ENCODE measurements around the gene YY1.

Gene YY1

GRCh38 chr14:100320157-100320856 is 81.4 kb downstream of the YY1 start:
- 95% methylated on average over 12 of the region's 12 CpGs for WGBS
- Histone ChIP-seq H3K4me1 (ENCODE audit: insufficient read depth, low read length) (peaks cover 4% of the 10 kb centered on the region; the same call in 1 of the 2 replicates), H3K4me3 (ENCODE audit: low read length) (no peak overlapping the region), H3K9ac (ENCODE audit: low read depth, low read length) (no peak overlapping the region), H3K36me3 (ENCODE audit: insufficient read depth, low read length) (no peaks in the 10 kb centered on the region), H3K27me3 (ENCODE audit: insufficient read depth, low read length) (no peaks in the 10 kb centered on the region), H3K27ac (ENCODE audit: low read depth, low read length) (no peak overlapping the region), H3K9me3 (ENCODE audit: insufficient read depth, low read depth, low read length) (no peaks in the 10 kb centered on the region)

- H3K36me3 ChIP-seq (ENCODE audit: insufficient read depth, low read length), result no peaks in the 10 kb centered on the region
- no peaks in the 10 kb centered on the region for H3K9me3 ChIP-seq (ENCODE audit: insufficient read depth, low read depth, low read length)
- no peak overlapping the region for H3K27ac ChIP-seq (ENCODE audit: low read depth, low read length)
- WGBS, result 90% methylated on average over 9 of the region's 9 CpGs
- H3K4me3 ChIP-seq (ENCODE audit: low read length), result no peak overlapping the region
- H3K9ac ChIP-seq (ENCODE audit: low read depth, low read length), result no peak overlapping the region
- H3K27me3 ChIP-seq (ENCODE audit: insufficient read depth, low read length), result no peaks in the 10 kb centered on the region
- peaks cover 4% of the 10 kb centered on the region; the same call in 1 of the 2 replicates for H3K4me1 ChIP-seq (ENCODE audit: insufficient read depth, low read length)
Observed at GRCh38 chr14:100321473-100322137, 82.7 kb downstream of the YY1 start.

DNA sequence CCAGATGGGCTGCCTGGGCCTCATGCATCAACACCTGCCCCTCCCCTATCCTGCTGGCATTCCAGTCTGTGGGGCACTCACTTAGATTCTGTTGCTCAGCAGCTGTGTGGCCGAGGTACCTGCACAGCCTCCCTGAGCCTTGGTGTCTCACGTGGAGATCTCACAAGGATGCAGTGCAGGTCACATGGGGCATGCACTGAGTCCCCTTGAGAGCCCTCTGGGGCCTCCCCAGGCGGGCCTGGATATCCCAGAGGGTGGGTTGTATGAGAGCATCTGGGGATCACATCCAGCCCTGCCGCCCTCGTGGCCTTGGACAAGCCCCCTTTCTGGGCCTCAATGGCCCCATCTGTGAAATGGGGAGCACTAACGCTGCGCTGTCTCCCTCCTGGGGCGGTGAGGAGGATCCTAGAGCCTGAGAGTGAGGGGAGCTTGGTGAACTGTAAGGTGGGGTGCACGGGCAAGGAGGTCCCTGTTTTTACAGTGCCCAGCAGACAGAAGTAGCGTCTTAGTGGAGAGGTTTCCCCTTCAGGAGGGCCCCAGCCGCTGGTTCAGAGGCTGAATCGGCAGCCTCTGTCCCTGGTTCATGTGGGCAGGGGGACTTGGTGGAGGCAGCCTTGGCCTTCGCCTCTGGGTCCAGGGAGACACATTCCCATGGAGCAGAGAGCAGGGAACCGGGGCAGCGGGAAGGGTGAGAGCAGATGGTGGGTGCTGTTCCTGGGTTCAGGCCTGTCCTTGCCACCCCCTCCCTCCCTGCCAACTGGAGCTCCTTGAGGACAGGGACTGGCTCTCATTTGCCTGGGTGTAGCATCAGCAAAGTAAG is 83.4 kb downstream of the YY1 start:
- H3K4me1 ChIP-seq (ENCODE audit: insufficient read depth, low read length), result peaks cover 4% of the 10 kb centered on the region; the same call in 1 of the 2 replicates
- H3K27ac ChIP-seq (ENCODE audit: low read depth, low read length), result no peak overlapping the region
- no peaks in the 10 kb centered on the region for H3K27me3 ChIP-seq (ENCODE audit: insufficient read depth, low read length)
- H3K9me3 ChIP-seq (ENCODE audit: insufficient read depth, low read depth, low read length), result no peaks in the 10 kb centered on the region
- 92% methylated on average over 15 of the region's 15 CpGs for WGBS
- no peak overlapping the region for H3K9ac ChIP-seq (ENCODE audit: low read depth, low read length)
- no peak overlapping the region for H3K4me3 ChIP-seq (ENCODE audit: low read length)
- H3K36me3 ChIP-seq (ENCODE audit: insufficient read depth, low read length), result no peaks in the 10 kb centered on the region

DNA sequence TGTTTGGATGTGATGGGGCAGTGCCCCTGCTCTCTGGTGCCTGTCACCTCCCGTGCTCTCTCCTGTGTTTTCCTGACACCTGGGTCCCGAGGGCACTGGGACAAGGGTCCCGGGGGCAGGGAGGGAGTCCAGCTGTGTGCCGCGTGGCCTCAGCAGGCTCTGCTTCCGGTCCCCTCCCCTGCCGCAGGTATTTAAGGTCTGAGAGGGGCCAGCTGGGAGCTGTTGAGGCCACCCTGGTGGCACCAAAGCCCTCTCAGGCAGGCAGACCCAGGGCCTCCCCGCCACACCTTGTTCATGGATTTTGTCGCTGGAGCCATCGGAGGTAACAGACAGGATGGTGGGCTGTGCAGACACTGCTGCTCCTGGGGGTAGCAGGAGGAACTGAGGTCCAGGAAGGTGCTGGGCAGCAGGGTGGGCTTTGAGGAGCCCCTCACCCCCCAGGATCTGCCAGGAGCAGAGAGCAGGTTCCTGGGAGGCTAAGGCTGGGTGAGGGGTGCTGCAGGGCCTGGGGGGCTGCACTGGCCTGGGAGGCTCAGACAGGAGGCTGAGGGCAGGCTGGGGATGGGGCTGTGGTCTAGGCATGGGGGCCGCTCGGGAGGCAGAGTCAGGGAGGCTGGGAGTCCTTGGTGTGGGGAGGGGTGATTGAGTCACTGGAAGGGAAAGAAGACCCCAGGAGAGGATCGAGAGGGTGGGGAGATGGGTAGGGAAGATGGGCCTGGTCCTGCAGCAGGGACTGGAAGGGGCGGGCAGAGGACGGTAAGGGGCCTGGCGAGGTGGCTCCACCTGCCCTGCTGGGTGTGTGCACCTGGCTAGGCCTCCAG is 84.4 kb downstream of the YY1 start, which contains the start of gene SLC25A47:
SLC25A47 (plus strand) TSS at position 219 of the 821 bp plus-strand sequence; CDS start at position 295, 76 bp downstream.
- Histone ChIP-seq H3K36me3 (ENCODE audit: insufficient read depth, low read length) (no peaks in the 10 kb centered on the region), H3K4me1 (ENCODE audit: insufficient read depth, low read length) (no peaks in the 10 kb centered on the region), H3K27me3 (ENCODE audit: insufficient read depth, low read length) (no peaks in the 10 kb centered on the region), H3K27ac (ENCODE audit: low read depth, low read length) (no peak within 1 kb of the TSS), H3K9me3 (ENCODE audit: insufficient read depth, low read depth, low read length) (no peaks in the 10 kb centered on the region), H3K9ac (ENCODE audit: low read depth, low read length) (no peak within 1 kb of the TSS), H3K4me3 (ENCODE audit: low read length) (no peak within 1 kb of the TSS)
- 92% methylated on average over 16 of the region's 16 CpGs for WGBS

DNA sequence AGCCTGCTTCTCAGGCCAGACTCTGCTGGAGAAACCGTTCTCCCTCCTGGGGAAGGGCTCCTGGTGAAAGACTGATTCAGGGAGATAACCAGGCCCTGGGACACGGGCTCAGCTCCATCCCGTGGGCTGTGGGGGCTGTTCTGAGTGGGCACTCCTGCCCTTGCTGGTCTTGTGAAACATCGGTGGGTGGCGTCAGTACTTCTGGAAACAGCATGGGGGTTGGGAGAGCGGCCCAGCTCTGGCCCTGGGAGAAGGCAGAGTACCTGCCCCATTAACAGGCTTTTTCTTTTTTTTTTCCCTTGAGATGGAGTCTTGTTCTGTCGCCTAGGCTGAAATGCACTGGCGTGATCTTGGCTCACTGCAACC is 85.0 kb downstream of the YY1 start:
- WGBS, result 90% methylated on average over 8 of the region's 8 CpGs
- H3K4me1 ChIP-seq (ENCODE audit: insufficient read depth, low read length), result no peaks in the 10 kb centered on the region
- H3K9me3 ChIP-seq (ENCODE audit: insufficient read depth, low read depth, low read length), result no peaks in the 10 kb centered on the region
- no peaks in the 10 kb centered on the region for H3K27me3 ChIP-seq (ENCODE audit: insufficient read depth, low read length)
- no peak overlapping the region for H3K4me3 ChIP-seq (ENCODE audit: low read length)
- no peak overlapping the region for H3K27ac ChIP-seq (ENCODE audit: low read depth, low read length)
- H3K36me3 ChIP-seq (ENCODE audit: insufficient read depth, low read length), result no peaks in the 10 kb centered on the region
- H3K9ac ChIP-seq (ENCODE audit: low read depth, low read length), result no peak overlapping the region

- no peaks in the 10 kb centered on the region for H3K4me1 ChIP-seq (ENCODE audit: insufficient read depth, low read length)
- H3K9ac ChIP-seq (ENCODE audit: low read depth, low read length), result no peak overlapping the region
- H3K36me3 ChIP-seq (ENCODE audit: insufficient read depth, low read length), result no peaks in the 10 kb centered on the region
- H3K9me3 ChIP-seq (ENCODE audit: insufficient read depth, low read depth, low read length), result no peaks in the 10 kb centered on the region
- H3K4me3 ChIP-seq (ENCODE audit: low read length), result no peak overlapping the region
- no peak overlapping the region for H3K27ac ChIP-seq (ENCODE audit: low read depth, low read length)
- no peaks in the 10 kb centered on the region for H3K27me3 ChIP-seq (ENCODE audit: insufficient read depth, low read length)
- 90% methylated on average over 17 of the region's 17 CpGs for WGBS
Observed at GRCh38 chr14:100325231-100325632, 86.3 kb downstream of the YY1 start.

DNA sequence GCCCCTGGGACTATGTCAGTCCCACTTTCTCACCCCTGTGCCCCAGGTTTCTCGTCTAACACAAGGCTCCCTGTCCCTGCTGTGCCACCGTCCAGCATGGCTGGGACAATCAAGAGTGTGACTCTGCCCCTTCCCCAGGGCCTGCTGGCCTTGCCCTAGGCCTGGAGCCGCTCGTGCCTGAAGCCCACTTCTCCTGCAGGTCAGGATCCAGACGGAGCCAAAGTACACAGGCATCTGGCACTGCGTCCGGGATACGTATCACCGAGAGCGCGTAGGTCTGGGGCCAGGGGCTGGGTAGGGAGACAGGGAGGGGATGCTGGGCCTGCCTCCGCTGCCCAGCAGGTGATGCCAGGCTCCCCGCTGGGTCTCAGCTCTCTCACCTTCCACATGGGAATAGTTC is 87.0 kb downstream of the YY1 start:
- no peaks in the 10 kb centered on the region for H3K9me3 ChIP-seq (ENCODE audit: insufficient read depth, low read depth, low read length)
- H3K27ac ChIP-seq (ENCODE audit: low read depth, low read length), result no peak overlapping the region
- H3K4me1 ChIP-seq (ENCODE audit: insufficient read depth, low read length), result no peaks in the 10 kb centered on the region
- H3K27me3 ChIP-seq (ENCODE audit: insufficient read depth, low read length), result no peaks in the 10 kb centered on the region
- H3K4me3 ChIP-seq (ENCODE audit: low read length), result no peak overlapping the region
- H3K9ac ChIP-seq (ENCODE audit: low read depth, low read length), result no peak overlapping the region
- WGBS, result 95% methylated on average over 13 of the region's 13 CpGs
- H3K36me3 ChIP-seq (ENCODE audit: insufficient read depth, low read length), result no peaks in the 10 kb centered on the region

DNA sequence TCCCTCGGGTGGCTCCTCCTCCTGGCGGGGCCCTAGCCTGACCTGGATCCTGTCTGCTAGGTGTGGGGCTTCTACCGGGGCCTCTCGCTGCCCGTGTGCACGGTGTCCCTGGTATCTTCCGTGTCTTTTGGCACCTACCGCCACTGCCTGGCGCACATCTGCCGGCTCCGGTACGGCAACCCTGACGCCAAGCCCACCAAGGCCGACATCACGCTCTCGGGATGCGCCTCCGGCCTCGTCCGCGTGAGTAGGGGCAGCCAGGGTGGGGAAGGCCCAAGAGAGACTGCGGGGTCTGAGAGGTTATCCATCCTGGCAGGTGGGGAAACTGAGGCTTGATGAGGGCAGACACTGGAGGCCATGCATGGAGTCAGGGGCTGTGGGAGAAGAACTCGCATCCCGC is 88.2 kb downstream of the YY1 start:
- 95% methylated on average over 24 of the region's 24 CpGs for WGBS
- H3K36me3 ChIP-seq (ENCODE audit: insufficient read depth, low read length), result no peaks in the 10 kb centered on the region
- H3K27ac ChIP-seq (ENCODE audit: low read depth, low read length), result no peak overlapping the region
- H3K9me3 ChIP-seq (ENCODE audit: insufficient read depth, low read depth, low read length), result no peaks in the 10 kb centered on the region
- H3K4me1 ChIP-seq (ENCODE audit: insufficient read depth, low read length), result no peaks in the 10 kb centered on the region
- no peaks in the 10 kb centered on the region for H3K27me3 ChIP-seq (ENCODE audit: insufficient read depth, low read length)
- H3K4me3 ChIP-seq (ENCODE audit: low read length), result no peak overlapping the region
- H3K9ac ChIP-seq (ENCODE audit: low read depth, low read length), result no peak overlapping the region

GRCh38 chr14:100328495-100329163 is 89.7 kb downstream of the YY1 start:
- 93% methylated on average over 32 of the region's 32 CpGs for WGBS
- Histone ChIP-seq H3K9me3 (ENCODE audit: insufficient read depth, low read depth, low read length) (no peaks in the 10 kb centered on the region), H3K4me1 (ENCODE audit: insufficient read depth, low read length) (no peaks in the 10 kb centered on the region), H3K27me3 (ENCODE audit: insufficient read depth, low read length) (no peaks in the 10 kb centered on the region), H3K27ac (ENCODE audit: low read depth, low read length) (no peak overlapping the region), H3K4me3 (ENCODE audit: low read length) (no peak overlapping the region), H3K9ac (ENCODE audit: low read depth, low read length) (no peak overlapping the region), H3K36me3 (ENCODE audit: insufficient read depth, low read length) (peaks cover 4% of the 10 kb centered on the region)

- Histone ChIP-seq H3K9ac (ENCODE audit: low read depth, low read length) (no peak overlapping the region), H3K36me3 (ENCODE audit: insufficient read depth, low read length) (peaks cover 11% of the 10 kb centered on the region), H3K4me3 (ENCODE audit: low read length) (no peak overlapping the region), H3K4me1 (ENCODE audit: insufficient read depth, low read length) (no peaks in the 10 kb centered on the region), H3K9me3 (ENCODE audit: insufficient read depth, low read depth, low read length) (no peaks in the 10 kb centered on the region), H3K27ac (ENCODE audit: low read depth, low read length) (no peak overlapping the region), H3K27me3 (ENCODE audit: insufficient read depth, low read length) (no peaks in the 10 kb centered on the region)
- WGBS, result 87% methylated on average over 36 of the region's 36 CpGs
Observed at GRCh38 chr14:100329233-100330006, 90.5 kb downstream of the YY1 start.

Measured in HUES64 (cell line).